Sigmoid colon (tissue), 7 donors: ENCODE data around the gene KCNJ15. TPM values are rescaled to one million over a fixed set of nuclear protein-coding genes. Genes with fewer than 3 reads are reported as not detected.

Experiments
- DNase-seq: peaks from one replicate; pipeline ENCODE4 v3.0.0-alpha.2; 2019
- H3K27ac ChIP-seq, 4 donors: fragments of 200-600 bp; sonication (generic); one replicate each; pipeline ENCODE4 v1.5.1; 2016 to 2019; ENCODE audit warnings: mild to moderate bottlenecking in 1 of 4
- H3K27me3 ChIP-seq, 3 donors: fragments of 200-600 bp; sonication (generic); one replicate each; pipeline ENCODE4 v1.5.1; 2019; ENCODE audit warnings: mild to moderate bottlenecking in 1 of 3
- H3K36me3 ChIP-seq, 4 donors: fragments of 200-600 bp; sonication (generic); one replicate each; pipeline ENCODE4 v1.5.1; 2016 to 2019
- H3K4me1 ChIP-seq, 4 donors: fragments of 200-600 bp; sonication (generic); one replicate each; pipeline ENCODE4 v1.5.1; 2017 to 2019
- H3K4me3 ChIP-seq, 4 donors: fragments of 200-600 bp; sonication (generic); one replicate each; pipeline ENCODE4 v1.5.1; 2017 to 2019; ENCODE audit warnings: mild to moderate bottlenecking in 2 of 4, moderate library complexity in 1 of 4
- H3K9me3 ChIP-seq, 4 donors: fragments of 200-600 bp in 3 of 4; sonication (generic) in 3 of 4; one replicate each; pipeline versions ENCODE4 v1.5.1 to v1.6.1; 2013 to 2019
- EP300 ChIP-seq, 4 donors: sonication (generic); formaldehyde crosslinking; IDR thresholded peaks; one replicate each; pipeline ENCODE4 v1.6.1; 2017; ENCODE audit warnings: antibody characterized with exemption in 4 of 4
- POLR2A ChIP-seq, 2 donors: fragments of 450-650 bp; IDR thresholded peaks; one replicate each; pipeline ENCODE4 v1.6.1; 2016; ENCODE audit warnings: antibody characterized with exemption in 2 of 2, mild to moderate bottlenecking in 2 of 2, moderate library complexity in 2 of 2
- POLR2AphosphoS5 ChIP-seq, 4 donors: sonication (generic); formaldehyde crosslinking; IDR thresholded peaks; one replicate each; pipeline ENCODE4 v1.6.1; 2017; ENCODE audit warnings: antibody characterized with exemption in 4 of 4
- WGBS, 2 donors: extraction: QIAGEN DNeasy Blood & Tissue Kit; methylation state at CpG; one replicate each; pipeline ENCODE4 v1.1.7; 2013; 5-methylcytosine and 5-hydroxymethylcytosine counted together
- intact Hi-C: fragments of 100-400 bp; cut with DNase I; formaldehyde crosslinking; loops from one replicate; pipeline ENCODE4 v1.15.1; 2023
- polyA plus RNA-seq, 3 donors: library from polyadenylated mRNA; stranded (reverse); fragments of 200-250 nt; gene quantifications; one replicate each; pipeline ENCODE4 v1.2.3, GENCODE V29; 2013
- total RNA-seq, 4 donors: library from RNA; depleted of rRNA; stranded (reverse); fragments of >200 nt; gene quantifications; one replicate each; pipeline ENCODE4 v1.1.0, GENCODE V29; 2016
- TF ChIP-seq, protein P1 (sequence below), 4 experiments: fragments of 450-650 bp in 3 of 4; fragments of 200-600 bp in 1 of 4; IDR thresholded peaks; one replicate each; pipeline ENCODE4 v1.5.1; 2016 to 2019; ENCODE audit warnings: antibody characterized with exemption in 4 of 4, mild to moderate bottlenecking in 3 of 4, moderate library complexity in 2 of 4
- donor health status: healthy with polysubstance abuse.
- donor health status: Bipolar disorder and iron deficiency.
- donor health status: healthy.

The KCNJ15 gene
- total and polyA plus RNA-seq, 7 donors: 0.22 to 0.60 (median 0.49) TPM; not detected in 4

DNA sequence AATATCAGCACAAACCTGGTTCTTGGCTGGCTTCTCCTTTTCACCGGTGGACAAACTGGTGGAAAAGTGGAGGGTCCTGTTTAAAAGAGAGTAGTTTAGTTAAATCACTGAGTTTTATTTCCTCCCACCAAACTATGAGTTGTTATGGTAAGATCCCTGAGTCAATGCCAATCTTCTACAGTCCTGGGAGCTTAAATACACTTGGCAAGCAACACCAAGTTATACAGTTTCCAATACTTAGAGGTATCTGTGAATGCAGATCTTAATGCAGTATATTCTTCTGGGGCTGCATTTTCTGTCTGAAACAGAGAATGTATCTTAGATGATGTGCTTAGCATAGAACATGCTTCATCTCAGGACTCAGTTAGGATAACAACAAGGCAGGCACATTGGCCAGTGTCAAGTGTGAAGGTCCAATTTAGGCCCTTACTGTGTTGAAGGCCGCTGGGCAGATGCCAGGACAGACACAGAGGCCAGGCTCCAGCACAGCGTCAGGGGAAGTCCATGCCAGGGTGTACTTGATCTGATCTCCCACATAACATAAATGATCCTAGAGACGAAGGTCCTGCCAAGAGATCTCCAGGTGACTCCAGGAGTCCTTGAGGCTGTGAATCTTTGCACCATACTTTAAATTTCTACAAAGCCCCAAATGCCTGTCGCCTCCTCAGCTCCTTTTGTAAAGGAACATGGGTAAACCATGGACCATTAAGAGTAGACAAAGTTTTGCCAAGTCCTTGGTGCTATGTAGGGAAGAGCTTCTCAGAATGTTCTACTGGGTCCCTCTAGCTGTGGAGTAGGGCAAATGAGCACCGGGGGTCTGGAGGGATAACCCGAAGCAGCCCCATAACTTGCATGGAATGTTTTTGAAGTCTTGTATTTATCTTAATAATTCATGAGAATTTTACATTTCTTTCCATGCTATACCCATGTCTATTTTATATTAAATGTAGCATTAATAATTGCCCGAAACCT lies 76.8 kb downstream of the KCNJ15 start:
- Histone ChIP-seq H3K9me3 (no peaks in the 10 kb centered on the region), H3K4me1 (no peaks in the 10 kb centered on the region), H3K27ac (no peak overlapping the region), H3K36me3 (no peaks in the 10 kb centered on the region), H3K27me3 (peaks cover 0 to 3% (median 0%) of the 10 kb centered on the region in 3 donors), H3K4me3 (no peak overlapping the region)
- intact Hi-C loops: no loop called here
- no peak for DNase-seq
- 84 to 88% methylated on average over 8 of the region's 8 CpGs for WGBS, 2 donors
- TF ChIP-seq, protein P1, sequence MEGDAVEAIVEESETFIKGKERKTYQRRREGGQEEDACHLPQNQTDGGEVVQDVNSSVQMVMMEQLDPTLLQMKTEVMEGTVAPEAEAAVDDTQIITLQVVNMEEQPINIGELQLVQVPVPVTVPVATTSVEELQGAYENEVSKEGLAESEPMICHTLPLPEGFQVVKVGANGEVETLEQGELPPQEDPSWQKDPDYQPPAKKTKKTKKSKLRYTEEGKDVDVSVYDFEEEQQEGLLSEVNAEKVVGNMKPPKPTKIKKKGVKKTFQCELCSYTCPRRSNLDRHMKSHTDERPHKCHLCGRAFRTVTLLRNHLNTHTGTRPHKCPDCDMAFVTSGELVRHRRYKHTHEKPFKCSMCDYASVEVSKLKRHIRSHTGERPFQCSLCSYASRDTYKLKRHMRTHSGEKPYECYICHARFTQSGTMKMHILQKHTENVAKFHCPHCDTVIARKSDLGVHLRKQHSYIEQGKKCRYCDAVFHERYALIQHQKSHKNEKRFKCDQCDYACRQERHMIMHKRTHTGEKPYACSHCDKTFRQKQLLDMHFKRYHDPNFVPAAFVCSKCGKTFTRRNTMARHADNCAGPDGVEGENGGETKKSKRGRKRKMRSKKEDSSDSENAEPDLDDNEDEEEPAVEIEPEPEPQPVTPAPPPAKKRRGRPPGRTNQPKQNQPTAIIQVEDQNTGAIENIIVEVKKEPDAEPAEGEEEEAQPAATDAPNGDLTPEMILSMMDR (IDR thresholded peaks at IDR 0.05): no peak
- no peak for TF ChIP-seq POLR2A (IDR thresholded peaks at IDR 0.05)
- TF ChIP-seq POLR2AphosphoS5 (IDR thresholded peaks at IDR 0.05): no peak
- no peak for TF ChIP-seq EP300 (IDR thresholded peaks at IDR 0.05)

DNA sequence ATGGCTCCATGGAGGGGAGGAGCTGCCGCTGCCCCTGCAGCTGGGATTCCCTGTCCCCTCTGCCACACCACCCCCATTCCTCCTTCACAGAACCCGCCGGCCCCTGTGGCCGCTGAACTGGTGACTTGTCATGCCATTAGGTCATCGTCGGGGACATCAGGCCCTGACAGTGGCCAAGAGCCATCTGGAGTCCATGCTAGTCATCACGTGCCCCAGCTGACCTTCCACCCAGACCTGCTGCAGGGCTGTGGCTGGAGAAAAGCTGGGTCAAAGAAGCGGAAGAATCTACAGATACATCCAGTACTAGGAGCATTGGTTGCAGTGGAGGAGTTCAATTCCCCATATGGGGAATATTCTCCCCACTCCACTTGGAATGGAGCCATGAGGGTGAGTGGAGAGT lies 78.1 kb downstream of the KCNJ15 start:
- no peak overlapping the region for H3K27ac ChIP-seq
- no peak overlapping the region for H3K4me3 ChIP-seq
- H3K4me1 ChIP-seq: no peaks in the 10 kb centered on the region
- intact Hi-C loops: no loop called here
- H3K36me3 ChIP-seq: no peaks in the 10 kb centered on the region
- no peaks in the 10 kb centered on the region for H3K9me3 ChIP-seq
- TF ChIP-seq, protein P1 (IDR thresholded peaks at IDR 0.05): no peak
- TF ChIP-seq POLR2AphosphoS5 (IDR thresholded peaks at IDR 0.05) (no peak), POLR2A (IDR thresholded peaks at IDR 0.05) (no peak), EP300 (IDR thresholded peaks at IDR 0.05) (no peak)
- no peaks in the 10 kb centered on the region for H3K27me3 ChIP-seq
- WGBS, 2 donors: 90 to 91% methylated on average over 8 of the region's 8 CpGs
- DNase-seq: no peak

DNA sequence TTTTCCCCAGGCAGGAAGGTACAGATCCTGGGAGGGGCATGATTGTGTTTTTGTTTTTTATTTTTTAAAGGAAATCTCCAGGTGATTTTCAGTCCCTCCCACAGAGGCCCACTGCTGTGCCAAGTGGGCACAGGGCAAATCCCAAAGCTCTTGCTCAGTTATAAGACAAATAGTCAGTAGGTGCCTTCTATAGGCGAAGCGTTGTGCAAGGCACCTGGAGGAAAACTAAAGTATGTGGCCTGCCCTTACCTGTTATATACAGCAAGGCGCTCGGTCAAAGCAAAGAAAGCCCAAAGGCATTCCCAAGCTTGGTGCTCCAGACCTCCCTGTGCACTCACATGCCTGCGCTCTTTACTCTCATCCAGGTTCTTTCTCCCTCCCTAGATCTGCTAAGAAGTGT lies 81.0 kb downstream of the KCNJ15 start:
- TF ChIP-seq, protein P1 (IDR thresholded peaks at IDR 0.05): no peak
- TF ChIP-seq POLR2AphosphoS5 (IDR thresholded peaks at IDR 0.05): no peak
- no peak for TF ChIP-seq EP300 (IDR thresholded peaks at IDR 0.05)
- no peak for TF ChIP-seq POLR2A (IDR thresholded peaks at IDR 0.05)
- no peaks in the 10 kb centered on the region for H3K36me3 ChIP-seq
- no peak for DNase-seq
- H3K27me3 ChIP-seq: no peaks in the 10 kb centered on the region
- no peak overlapping the region for H3K4me3 ChIP-seq
- H3K27ac ChIP-seq: no peak overlapping the region
- no peaks in the 10 kb centered on the region for H3K4me1 ChIP-seq
- H3K9me3 ChIP-seq: no peaks in the 10 kb centered on the region
- intact Hi-C loops: no loop called here
- WGBS, 2 donors: 97% methylated on average over 5 of the region's 5 CpGs

DNA sequence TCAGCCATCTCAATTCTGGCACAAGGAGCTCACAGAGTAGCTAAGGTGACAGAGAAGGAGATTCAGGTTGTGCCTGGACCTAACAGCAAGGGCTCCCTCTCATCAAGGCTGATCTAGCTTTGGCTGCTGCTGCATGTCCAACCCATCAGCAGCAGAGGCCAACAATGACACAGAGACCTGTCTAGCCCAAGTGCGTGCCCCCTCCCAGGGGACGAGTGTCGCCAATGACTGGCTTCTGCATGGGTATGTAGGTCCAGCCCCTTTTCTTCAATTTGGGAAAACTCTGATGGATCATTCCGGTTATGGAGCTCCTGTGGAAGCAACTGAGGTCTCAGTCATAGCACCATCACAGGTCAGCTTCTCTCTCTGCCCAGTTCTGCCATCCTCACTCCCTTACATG lies 83.3 kb downstream of the KCNJ15 start:
- Histone ChIP-seq H3K4me1 (no peaks in the 10 kb centered on the region), H3K4me3 (no peak overlapping the region), H3K36me3 (no peaks in the 10 kb centered on the region), H3K27me3 (no peaks in the 10 kb centered on the region), H3K9me3 (no peaks in the 10 kb centered on the region), H3K27ac (no peak overlapping the region)
- no peak for DNase-seq
- WGBS, 2 donors: 92 to 97% methylated on average over 4 of the region's 4 CpGs
- TF ChIP-seq POLR2AphosphoS5 (IDR thresholded peaks at IDR 0.05): no peak
- TF ChIP-seq, protein P1 (IDR thresholded peaks at IDR 0.05): no peak
- TF ChIP-seq POLR2A (IDR thresholded peaks at IDR 0.05): no peak
- no peak for TF ChIP-seq EP300 (IDR thresholded peaks at IDR 0.05)
- intact Hi-C loops: no loop called here
